ENCODE measurements around the gene KRTAP10-7. TPM values are rescaled to one million over a fixed set of nuclear protein-coding genes. Genes with fewer than 3 reads are reported as not detected.

Gene KRTAP10-7
- total RNA-seq, 1 donor from 2014 or later, result not detected

- Histone ChIP-seq H3K36me3 (ENCODE audit: control insufficient read depth, insufficient read depth, low read length) (no peaks in the 10 kb centered on the region), H3K4me3 (ENCODE audit: low read depth, low read length) (no peak overlapping the region), H3K27me3 (ENCODE audit: control insufficient read depth, insufficient read depth, low read length) (peaks cover 6% of the 10 kb centered on the region)
- TF ChIP-seq CTCF (IDR thresholded peaks at IDR 0.05; ENCODE audit: insufficient read depth, low read length, poor library complexity, severe bottlenecking), result no peak
- no peak for DNase-seq (ENCODE audit: low read depth)
Observed at GRCh38 chr21:44618504-44618903, 18.1 kb downstream of the KRTAP10-7 start.

DNA sequence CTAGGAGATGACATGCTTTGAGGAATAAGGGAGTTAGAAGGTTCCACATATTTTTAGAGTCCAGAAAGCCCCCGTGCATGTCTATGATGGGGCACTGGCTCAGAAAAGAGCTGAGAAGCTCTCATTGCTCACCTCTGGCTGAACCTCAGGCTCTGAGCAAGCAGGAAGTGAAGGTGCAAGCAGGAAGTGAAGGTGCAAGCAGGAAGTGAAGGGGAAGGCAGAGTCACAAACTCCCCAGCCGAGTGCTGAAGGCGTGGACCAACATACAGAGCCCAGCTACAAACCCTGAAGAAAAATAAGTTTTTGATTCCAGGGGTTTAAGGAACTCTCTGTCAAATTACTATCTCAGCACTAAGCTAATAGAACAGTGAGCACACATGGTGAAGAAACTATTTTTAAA is 18.5 kb downstream of the KRTAP10-7 start:
- peaks cover 6% of the 10 kb centered on the region for H3K27me3 ChIP-seq (ENCODE audit: control insufficient read depth, insufficient read depth, low read length)
- DNase-seq (ENCODE audit: low read depth), result no peak
- TF ChIP-seq CTCF (IDR thresholded peaks at IDR 0.05; ENCODE audit: insufficient read depth, low read length, poor library complexity, severe bottlenecking), result no peak
- no peak overlapping the region for H3K4me3 ChIP-seq (ENCODE audit: low read depth, low read length)
- H3K36me3 ChIP-seq (ENCODE audit: control insufficient read depth, insufficient read depth, low read length), result no peaks in the 10 kb centered on the region

GRCh38 chr21:44619886-44620285 is 19.5 kb downstream of the KRTAP10-7 start:
- no peak overlapping the region for H3K4me3 ChIP-seq (ENCODE audit: low read depth, low read length)
- H3K27me3 ChIP-seq (ENCODE audit: control insufficient read depth, insufficient read depth, low read length), result peaks cover 6% of the 10 kb centered on the region
- no peaks in the 10 kb centered on the region for H3K36me3 ChIP-seq (ENCODE audit: control insufficient read depth, insufficient read depth, low read length)
- TF ChIP-seq CTCF (IDR thresholded peaks at IDR 0.05; ENCODE audit: insufficient read depth, low read length, poor library complexity, severe bottlenecking), result no peak
- no peak for DNase-seq (ENCODE audit: low read depth)

GRCh38 chr21:44623575-44623974 is 23.2 kb downstream of the KRTAP10-7 start:
- DNase-seq (ENCODE audit: low read depth), result no peak
- TF ChIP-seq CTCF (IDR thresholded peaks at IDR 0.05; ENCODE audit: insufficient read depth, low read length, poor library complexity, severe bottlenecking), result no peak
- no peak overlapping the region for H3K4me3 ChIP-seq (ENCODE audit: low read depth, low read length)

DNA sequence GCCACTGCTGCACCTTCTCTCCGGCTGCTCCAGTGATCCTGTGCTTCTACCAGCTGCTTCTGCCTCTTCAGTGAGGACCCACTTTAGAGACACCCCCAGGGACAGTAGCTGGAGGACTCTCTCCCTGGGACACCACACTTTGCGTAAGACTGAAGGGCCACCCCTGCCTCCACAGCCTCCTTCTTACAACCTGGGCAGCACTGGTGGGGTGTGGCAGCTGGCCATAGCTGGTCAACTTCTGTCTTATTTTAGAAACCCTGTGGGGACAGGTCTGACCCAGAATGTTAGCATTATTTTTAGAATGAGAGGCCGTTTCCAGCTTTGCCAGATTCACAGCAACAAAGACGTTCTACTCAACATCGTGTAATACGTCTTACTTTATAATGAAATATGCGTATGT is 25.4 kb downstream of the KRTAP10-7 start:
- no peaks in the 10 kb centered on the region for H3K27me3 ChIP-seq (ENCODE audit: control insufficient read depth, insufficient read depth, low read length)
- no peak for DNase-seq (ENCODE audit: low read depth)

More at GRCh38 chr21:44623575-44623974, 23.2 kb downstream of the KRTAP10-7 start:
- H3K27me3 ChIP-seq (ENCODE audit: control insufficient read depth, insufficient read depth, low read length), result no peaks in the 10 kb centered on the region
- H3K36me3 ChIP-seq (ENCODE audit: control insufficient read depth, insufficient read depth, low read length), result no peaks in the 10 kb centered on the region

More for the DNA sequence above, 25.4 kb downstream of the KRTAP10-7 start:
- TF ChIP-seq CTCF (IDR thresholded peaks at IDR 0.05; ENCODE audit: insufficient read depth, low read length, poor library complexity, severe bottlenecking), result no peak
- Histone ChIP-seq H3K4me3 (ENCODE audit: low read depth, low read length) (no peak overlapping the region), H3K36me3 (ENCODE audit: control insufficient read depth, insufficient read depth, low read length) (no peaks in the 10 kb centered on the region)

Data from kidney epithelial cell (primary cell).